WERI-Rb-1 (cell line): ENCODE data around the gene CYP46A1.

Experiments
- DNase-seq: peaks from one replicate; pipeline ENCODE4 v3.0.0-alpha.2; 2020
- H3K27ac ChIP-seq: fragments of 250-450 bp; sonication (Bioruptor Pico); 2 replicates; pipeline ENCODE4 v1.5.1; 2020; ENCODE audit warnings: mild to moderate bottlenecking, moderate library complexity
- H3K27me3 ChIP-seq: fragments of 250-450 bp; sonication (Bioruptor Pico); 2 replicates; pipeline ENCODE4 v1.5.1; 2021; ENCODE audit warnings: mild to moderate bottlenecking, low read depth, moderate library complexity; ENCODE audit not compliant: insufficient read depth, severe bottlenecking
- H3K36me3 ChIP-seq: fragments of 250-450 bp; sonication (Bioruptor Pico); 2 replicates; pipeline ENCODE4 v1.5.1; 2020; ENCODE audit warnings: mild to moderate bottlenecking, moderate library complexity
- H3K4me3 ChIP-seq: 2 replicates; pipeline ENCODE4 v1.5.1; 2011; ENCODE audit warnings: low read depth, mild to moderate bottlenecking, control low read depth, low read length
- H3K9me3 ChIP-seq: fragments of 250-450 bp; sonication (Bioruptor Pico); 2 replicates; pipeline ENCODE4 v1.5.1; 2021; ENCODE audit warnings: mild to moderate bottlenecking, moderate library complexity; ENCODE audit not compliant: severe bottlenecking
- TF ChIP-seq, protein P1 (sequence below): IDR thresholded peaks from 2 replicates; pipeline ENCODE4 v1.5.1; 2011; ENCODE audit warnings: low read depth, mild to moderate bottlenecking, control low read depth, inconsistent platforms, low read length

Gene CYP46A1

DNA sequence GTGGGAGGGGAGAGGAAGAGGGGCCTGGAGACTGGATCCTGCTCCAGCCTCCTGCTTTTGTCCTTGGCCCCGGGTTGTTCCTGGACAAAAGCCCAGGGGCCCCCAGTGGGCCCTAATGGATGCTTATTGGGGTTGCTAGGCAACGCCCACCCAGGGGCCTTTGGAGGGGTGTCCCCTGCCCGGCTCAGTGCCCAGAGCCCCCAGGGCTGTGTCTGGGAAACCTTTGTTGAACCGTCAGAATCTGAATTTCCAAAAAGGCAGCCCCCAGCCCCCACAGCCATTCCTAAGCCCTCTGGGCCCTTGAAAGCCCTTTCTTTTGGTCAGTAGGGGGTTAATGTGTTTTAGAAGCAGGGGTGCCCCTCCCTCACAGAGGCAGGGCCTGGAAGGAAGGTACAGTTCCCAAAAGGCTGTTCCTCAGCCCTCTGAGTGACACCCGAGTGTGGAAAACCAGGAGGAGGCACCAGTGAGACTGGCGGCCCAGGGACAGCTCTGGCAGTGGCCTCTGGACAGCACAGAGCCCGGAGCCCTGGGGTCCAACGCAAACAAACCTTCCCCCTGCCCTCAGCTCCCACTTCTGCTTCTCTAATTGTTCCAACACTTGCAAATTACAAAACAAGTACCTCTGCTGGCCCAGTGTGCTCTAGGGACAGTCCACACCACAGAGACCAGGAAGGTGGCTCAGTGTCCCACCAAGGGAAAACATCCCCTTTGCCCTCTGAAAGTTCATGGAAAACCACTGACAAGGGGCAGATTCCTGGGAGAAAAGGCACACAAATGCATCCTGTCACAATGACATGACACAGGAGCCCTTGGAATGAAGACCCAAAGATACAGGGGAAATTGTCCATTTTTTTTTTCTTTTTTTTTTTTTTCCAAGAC is 19.8 kb upstream of the CYP46A1 start:
- DNase-seq: no peak
- TF ChIP-seq, protein P1, sequence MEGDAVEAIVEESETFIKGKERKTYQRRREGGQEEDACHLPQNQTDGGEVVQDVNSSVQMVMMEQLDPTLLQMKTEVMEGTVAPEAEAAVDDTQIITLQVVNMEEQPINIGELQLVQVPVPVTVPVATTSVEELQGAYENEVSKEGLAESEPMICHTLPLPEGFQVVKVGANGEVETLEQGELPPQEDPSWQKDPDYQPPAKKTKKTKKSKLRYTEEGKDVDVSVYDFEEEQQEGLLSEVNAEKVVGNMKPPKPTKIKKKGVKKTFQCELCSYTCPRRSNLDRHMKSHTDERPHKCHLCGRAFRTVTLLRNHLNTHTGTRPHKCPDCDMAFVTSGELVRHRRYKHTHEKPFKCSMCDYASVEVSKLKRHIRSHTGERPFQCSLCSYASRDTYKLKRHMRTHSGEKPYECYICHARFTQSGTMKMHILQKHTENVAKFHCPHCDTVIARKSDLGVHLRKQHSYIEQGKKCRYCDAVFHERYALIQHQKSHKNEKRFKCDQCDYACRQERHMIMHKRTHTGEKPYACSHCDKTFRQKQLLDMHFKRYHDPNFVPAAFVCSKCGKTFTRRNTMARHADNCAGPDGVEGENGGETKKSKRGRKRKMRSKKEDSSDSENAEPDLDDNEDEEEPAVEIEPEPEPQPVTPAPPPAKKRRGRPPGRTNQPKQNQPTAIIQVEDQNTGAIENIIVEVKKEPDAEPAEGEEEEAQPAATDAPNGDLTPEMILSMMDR: 0 out of 2 replicates have a peak, but pooled peaks have one; percentile 17
- no peak overlapping the region for H3K27ac ChIP-seq
- H3K9me3 ChIP-seq: no peaks in the 10 kb centered on the region
- H3K36me3 ChIP-seq: no peaks in the 10 kb centered on the region
- H3K4me3 ChIP-seq: no peak overlapping the region
- H3K27me3 ChIP-seq: no peaks in the 10 kb centered on the region

DNA sequence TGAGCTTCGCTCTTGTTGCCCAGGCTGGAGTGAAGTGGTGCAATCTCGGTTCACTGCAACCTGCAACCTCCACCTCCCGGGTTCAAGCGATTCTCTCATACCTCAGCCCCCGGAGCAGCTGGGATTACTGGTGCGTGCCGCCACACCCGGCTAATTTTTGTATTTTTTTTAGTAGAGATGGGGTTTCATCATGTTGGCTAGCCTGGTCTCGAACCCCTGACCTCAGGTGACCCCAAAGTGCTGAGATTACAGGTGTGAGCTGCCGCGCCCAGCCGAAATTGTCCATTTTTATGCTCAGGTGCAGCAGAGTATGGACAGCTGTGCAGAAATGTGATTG is 19.2 kb upstream of the CYP46A1 start:
- no peak overlapping the region for H3K27ac ChIP-seq
- TF ChIP-seq, protein P1: no peak
- no peaks in the 10 kb centered on the region for H3K36me3 ChIP-seq
- DNase-seq: no peak
- H3K9me3 ChIP-seq: no peaks in the 10 kb centered on the region
- no peaks in the 10 kb centered on the region for H3K27me3 ChIP-seq
- no peak overlapping the region for H3K4me3 ChIP-seq

DNA sequence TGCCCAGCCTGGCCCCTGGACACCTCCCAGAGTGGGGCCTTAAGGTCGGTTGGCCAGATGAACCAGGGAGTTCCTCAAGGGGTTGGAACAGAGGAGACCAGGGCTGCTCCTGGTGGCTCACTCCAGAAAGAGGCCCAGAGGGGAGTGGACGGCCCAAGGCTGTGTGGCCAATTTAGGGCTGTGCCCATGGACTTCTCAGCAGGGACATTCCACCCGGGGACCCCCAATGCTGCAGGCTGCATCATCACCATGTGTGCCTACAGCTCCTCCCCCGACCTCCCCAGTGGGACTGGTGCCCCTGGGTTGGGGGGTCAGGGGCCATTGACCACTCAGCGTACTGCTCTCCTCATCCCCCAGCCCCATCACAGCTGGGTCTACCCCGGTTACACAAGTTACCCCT is 17.6 kb upstream of the CYP46A1 start:
- H3K27ac ChIP-seq: no peak overlapping the region

DNA sequence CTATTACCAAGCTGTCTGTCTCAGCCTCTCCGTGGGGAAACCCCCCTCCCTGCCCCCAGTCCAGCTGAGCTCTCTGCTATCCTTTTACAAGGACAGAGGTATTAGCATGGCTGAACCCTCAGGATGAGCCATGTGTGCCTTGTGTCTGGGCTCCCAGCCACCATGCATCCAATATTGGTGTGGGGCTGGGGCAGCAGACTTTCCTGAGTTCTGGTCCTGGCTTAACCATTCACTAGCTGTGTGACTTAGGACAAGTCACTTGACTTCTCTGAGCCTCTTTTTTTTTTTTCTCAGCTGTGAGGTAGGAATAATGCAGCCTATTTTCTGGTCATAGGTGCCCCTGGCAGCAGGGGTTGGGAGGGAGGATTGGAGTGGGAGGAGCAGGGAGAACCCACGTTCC is 17.1 kb upstream of the CYP46A1 start:
- Histone ChIP-seq H3K27ac (no peak overlapping the region), H3K27me3 (no peaks in the 10 kb centered on the region), H3K4me3 (no peak overlapping the region), H3K36me3 (no peaks in the 10 kb centered on the region), H3K9me3 (no peaks in the 10 kb centered on the region)
- peak; percentile 31 for DNase-seq
- TF ChIP-seq, protein P1: no peak

More for the DNA sequence above, 17.6 kb upstream of the CYP46A1 start:
- TF ChIP-seq, protein P1: no peak
- Histone ChIP-seq H3K4me3 (no peak overlapping the region), H3K9me3 (no peaks in the 10 kb centered on the region), H3K27me3 (no peaks in the 10 kb centered on the region), H3K36me3 (no peaks in the 10 kb centered on the region)
- no peak for DNase-seq

DNA sequence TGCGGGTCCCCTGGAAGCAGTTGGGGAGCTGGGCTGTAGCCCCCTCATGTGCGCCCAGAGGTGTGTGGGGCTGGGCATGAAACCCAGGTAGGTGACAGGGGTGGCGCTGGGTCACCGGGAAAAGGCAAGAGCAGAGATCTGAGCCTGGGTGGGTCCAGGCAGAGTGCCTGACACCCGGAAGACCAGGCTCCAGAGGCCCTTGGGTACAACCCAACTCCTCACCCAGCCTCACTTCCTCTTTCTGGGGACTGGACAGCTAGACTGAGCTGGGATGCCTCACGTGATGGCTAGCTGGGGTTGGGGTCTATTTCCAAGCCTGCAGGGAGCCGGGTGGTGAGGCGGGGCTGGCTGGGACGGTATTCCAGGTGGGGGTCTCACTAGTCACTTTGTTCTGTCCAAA is 16.3 kb upstream of the CYP46A1 start:
- no peaks in the 10 kb centered on the region for H3K36me3 ChIP-seq
- DNase-seq: no peak
- H3K9me3 ChIP-seq: no peaks in the 10 kb centered on the region
- H3K27me3 ChIP-seq: no peaks in the 10 kb centered on the region
- no peak overlapping the region for H3K4me3 ChIP-seq
- TF ChIP-seq, protein P1: no peak
- no peak overlapping the region for H3K27ac ChIP-seq
